GM13977 (cell line): ENCODE results near the gene MT1M.
"Not testable (repeated sequence)": the region's sequence is repeated elsewhere in the genome, so short reads cannot be mapped to it uniquely, and the experiment has no call there.

Experiments
- DNase-seq: peaks from one replicate; pipeline ENCODE4 v3.0.0; 2012; ENCODE audit warnings: low spot score
- CTCF ChIP-seq: IDR thresholded peaks from 2 replicates; pipeline ENCODE4 v1.5.1; 2012; ENCODE audit warnings: mild to moderate bottlenecking, control low read depth; ENCODE audit not compliant: insufficient read depth; ENCODE audit errors: extremely low read depth, missing control alignments
- in situ Hi-C: fragments of 300-500 bp; cut with MboI; formaldehyde crosslinking; loops from one replicate; pipeline ENCODE4 v1.12.0; 2022; ENCODE audit warnings: low sequenced_read_pairs, low pct_unique_long_range_greater_than_20kb, mixed read lengths, inconsistent platforms; ENCODE audit not compliant: unreplicated experiment

MT1M gene

GRCh38 chr16:56669005-56669839 lies 36.8 kb downstream of the MT1M start, which contains the start of gene MT1H:
TSS of gene MT1H (plus strand) at chr16:56669814. CDS start at chr16:56669885, 71 bp downstream.
- in situ Hi-C loops, result no loop called here
- no peak for DNase-seq
- no peak for TF ChIP-seq CTCF

- DNase-seq, result no peak
- in situ Hi-C loops, result no loop called here
- no peak for TF ChIP-seq CTCF
Measured at GRCh38 chr16:56669840-56670619, 37.6 kb downstream of the MT1M start.

GRCh38 chr16:56670620-56670934 lies 38.1 kb downstream of the MT1M start:
- no peak for DNase-seq
- no peak for TF ChIP-seq CTCF
- in situ Hi-C loops, result no loop called here

- in situ Hi-C loops, DNase-seq: not testable (repeated sequence)
Measured at GRCh38 chr16:56671691-56672090, 39.2 kb downstream of the MT1M start.

GRCh38 chr16:56672171-56672570 lies 39.7 kb downstream of the MT1M start:
- DNase-seq, in situ Hi-C loops: not testable (repeated sequence)

- no peak for DNase-seq
- no peak for TF ChIP-seq CTCF
- in situ Hi-C loops, result no loop called here
Measured at GRCh38 chr16:56672761-56673536, 40.5 kb downstream of the MT1M start.

- in situ Hi-C loops, result no loop called here
- TF ChIP-seq CTCF, result peak; percentile 51
- no peak for DNase-seq
Measured at GRCh38 chr16:56673921-56674320, 41.5 kb downstream of the MT1M start.

GRCh38 chr16:56674570-56674969 lies 42.1 kb downstream of the MT1M start:
- DNase-seq, in situ Hi-C loops: not testable (repeated sequence)
